Measurements from ENCODE around the gene CXCR2. TPM values are rescaled to one million over a fixed set of nuclear protein-coding genes. Genes with fewer than 3 reads are reported as not detected.

CXCR2 gene
- total and polyA plus RNA-seq, 4 donors, result 0.47 to 1.8 (median 0.97) TPM

GRCh38 chr2:218129458-218130135 is 3.8 kb downstream of the CXCR2 start:
- H3K4me3 ChIP-seq (ENCODE audit: low read depth in 1 of 3, low read length in 3 of 3), result no peak overlapping the region
- no peak for TF ChIP-seq FOXA2 (IDR thresholded peaks at IDR 0.05)
- TF ChIP-seq HNF4A (conservative IDR thresholded peaks at IDR 0.05), result no peak
- WGBS, result 86% methylated on average over 6 of the region's 6 CpGs
- DNase-seq (ENCODE audit: low spot score), result no peak
- H3K9me3 ChIP-seq (ENCODE audit: control insufficient read depth in 4 of 4, low read length in 3 of 4), result no peaks in the 10 kb centered on the region
- no peak overlapping the region for H3K27ac ChIP-seq (ENCODE audit: low read depth in 1 of 2, low read length in 2 of 2)
- H3K9ac ChIP-seq (ENCODE audit: low read depth in 1 of 2, low read length in 2 of 2), result peak overlapping the region in 1 of 2 donors; percentile 25
- H3K27me3 ChIP-seq (ENCODE audit: control insufficient read depth in 4 of 4, insufficient read depth in 4 of 4, low read length in 3 of 4), result peaks cover 0 to 4% (median 0%) of the 10 kb centered on the region in 4 donors
- H3K36me3 ChIP-seq (ENCODE audit: control insufficient read depth in 4 of 4, insufficient read depth in 3 of 4, low read depth in 1 of 4, low read length in 3 of 4), result no peaks in the 10 kb centered on the region
- H3K4me1 ChIP-seq (ENCODE audit: control insufficient read depth in 4 of 4, insufficient read depth in 4 of 4, low read length in 3 of 4), result no peaks in the 10 kb centered on the region

- no peaks in the 10 kb centered on the region for H3K9me3 ChIP-seq (ENCODE audit: control insufficient read depth in 4 of 4, low read length in 3 of 4)
- H3K4me3 ChIP-seq (ENCODE audit: low read depth in 1 of 3, low read length in 3 of 3), result no peak overlapping the region
- H3K36me3 ChIP-seq (ENCODE audit: control insufficient read depth in 4 of 4, insufficient read depth in 3 of 4, low read depth in 1 of 4, low read length in 3 of 4), result no peaks in the 10 kb centered on the region
- peaks cover 0 to 4% (median 0%) of the 10 kb centered on the region in 4 donors for H3K27me3 ChIP-seq (ENCODE audit: control insufficient read depth in 4 of 4, insufficient read depth in 4 of 4, low read length in 3 of 4)
- no peaks in the 10 kb centered on the region for H3K4me1 ChIP-seq (ENCODE audit: control insufficient read depth in 4 of 4, insufficient read depth in 4 of 4, low read length in 3 of 4)
- no peak for DNase-seq (ENCODE audit: low spot score)
- WGBS, result 88% methylated on average over 2 of the region's 2 CpGs
- TF ChIP-seq REST (IDR thresholded peaks at IDR 0.05) (no peak), FOXA2 (IDR thresholded peaks at IDR 0.05) (no peak), TAF1 (conservative IDR thresholded peaks at IDR 0.05) (no peak), SP1 (IDR thresholded peaks at IDR 0.05) (no peak), FOXA1 (IDR thresholded peaks at IDR 0.05) (no peak), YY1 (IDR thresholded peaks at IDR 0.05) (no peak), EGR1 (IDR thresholded peaks at IDR 0.05; ENCODE audit: low read depth in 2 of 2) (no peak), HNF4G (IDR thresholded peaks at IDR 0.05) (no peak), ATF3 (IDR thresholded peaks at IDR 0.05) (no peak), ZBTB33 (IDR thresholded peaks at IDR 0.05) (no peak), HNF4A (conservative IDR thresholded peaks at IDR 0.05) (no peak), MAX (IDR thresholded peaks at IDR 0.05) (no peak), NR2F2 (IDR thresholded peaks at IDR 0.05) (no peak), RXRA (IDR thresholded peaks at IDR 0.05) (no peak), GABPA (IDR thresholded peaks at IDR 0.05 in 1 of 2, conservative IDR thresholded peaks at IDR 0.05 in 1 of 2) (no peak), JUND (IDR thresholded peaks at IDR 0.05) (no peak), CTCF (IDR thresholded peaks at IDR 0.05; ENCODE audit: low read depth, low read length, missing input control) (no peak), RAD21 (IDR thresholded peaks at IDR 0.05) (no peak)
- H3K9ac ChIP-seq (ENCODE audit: low read depth in 1 of 2, low read length in 2 of 2), result no peak overlapping the region
- no peak overlapping the region for H3K27ac ChIP-seq (ENCODE audit: low read depth in 1 of 2, low read length in 2 of 2)
Measured at GRCh38 chr2:218130377-218130776, 4.5 kb downstream of the CXCR2 start.
